K562 (cell line): ENCODE results near the gene AMOTL1. TPM values are rescaled to one million over a fixed set of nuclear protein-coding genes. Genes with fewer than 3 reads are reported as not detected.

Source experiments
- CTCF ChIP-seq, 3 experiments: IDR thresholded peaks in 2 of 3; conservative IDR thresholded peaks in 1 of 3; 2 replicates each; pipeline ENCODE4 v1.5.1; 2011 to 2012; ENCODE audit warnings: low read length in 3 of 3, mild to moderate bottlenecking in 3 of 3, control low read depth in 2 of 3, improper control_type of control experiment in 1 of 3, inconsistent platforms in 1 of 3, low read depth in 1 of 3, mixed read lengths in 1 of 3, moderate library complexity in 1 of 3; ENCODE audit not compliant: insufficient read depth in 2 of 3
- ETV6 ChIP-seq, 3 experiments: fragments of 150-350 bp in 1 of 3; sonication (generic) in 1 of 3; formaldehyde crosslinking in 1 of 3; IDR thresholded peaks; 2 replicates each; pipeline versions ENCODE4 v1.6.1 to v1.8.0; 2014 to 2022; ENCODE audit warnings: borderline replicate concordance in 2 of 3, low read depth in 2 of 3, antibody characterized with exemption in 1 of 3, low read length in 1 of 3, mild to moderate bottlenecking in 1 of 3, missing genetic modification reagents in 1 of 3
- FOXJ2 ChIP-seq: fragments of 200-800 bp; sonication (Bioruptor generic); IDR thresholded peaks from 2 replicates; pipeline ENCODE4 v1.6.1; 2016; ENCODE audit warnings: missing genetic modification characterization, missing compliant biosample characterization
- FOXP1 ChIP-seq: sonication (generic); formaldehyde crosslinking; IDR thresholded peaks from 2 replicates; pipeline ENCODE4 v1.8.0; 2022; ENCODE audit warnings: mild to moderate bottlenecking, missing genetic modification reagents
- GABPB2 ChIP-seq: fragments of 250-450 bp; sonication (Bioruptor Pico); conservative IDR thresholded peaks from 2 replicates; pipeline ENCODE4 v1.5.1; 2021; ENCODE audit warnings: mild to moderate bottlenecking
- MTA1 ChIP-seq: fragments of 450-650 bp; IDR thresholded peaks from 2 replicates; pipeline ENCODE4 v1.6.1; 2017; ENCODE audit warnings: borderline replicate concordance
- NR2C2 ChIP-seq, 2 experiments: fragments of 200-800 bp in 1 of 2; sonication (Bioruptor generic) in 1 of 2; sonication (generic) in 1 of 2; formaldehyde crosslinking in 1 of 2; IDR thresholded peaks; 2 replicates each; pipeline versions ENCODE4 v1.6.1 to v1.8.0; 2016 to 2022; ENCODE audit warnings: mild to moderate bottlenecking in 1 of 2, missing compliant biosample characterization in 1 of 2, missing genetic modification characterization in 1 of 2, missing genetic modification reagents in 1 of 2
- PRDM10 ChIP-seq: fragments of 450-650 bp; IDR thresholded peaks from 2 replicates; pipeline ENCODE4 v1.6.1; 2018; ENCODE audit not compliant: partially characterized antibody
- RBFOX2 ChIP-seq: fragments of 200-400 bp; formaldehyde crosslinking; IDR thresholded peaks from 2 replicates; pipeline ENCODE4 v1.6.1; 2017; ENCODE audit warnings: low read depth, mild to moderate bottlenecking, low read length, moderate library complexity
- TAF1 ChIP-seq: IDR thresholded peaks from 2 replicates; pipeline ENCODE4 v1.6.1; 2011; ENCODE audit warnings: mild to moderate bottlenecking, low read length, moderate library complexity; ENCODE audit not compliant: insufficient read depth, control insufficient read depth, severe bottlenecking; ENCODE audit errors: extremely low read depth
- TAL1 ChIP-seq: fragments of 450-650 bp; IDR thresholded peaks from 2 replicates; pipeline ENCODE4 v1.6.1; 2016; ENCODE audit warnings: mild to moderate bottlenecking
- TEAD1 ChIP-seq, 2 experiments: fragments of 450-650 bp in 1 of 2; sonication (generic) in 1 of 2; formaldehyde crosslinking; IDR thresholded peaks; 2 replicates each; pipeline versions ENCODE4 v1.4.0 to v1.8.0; 2020 to 2022; ENCODE audit warnings: mild to moderate bottlenecking in 2 of 2, missing genetic modification reagents in 1 of 2
- TFAP4 ChIP-seq: sonication (generic); formaldehyde crosslinking; IDR thresholded peaks from 2 replicates; pipeline ENCODE4 v1.8.0; 2022; ENCODE audit warnings: missing genetic modification reagents, mild to moderate bottlenecking, moderate library complexity, borderline replicate concordance
- ZBTB8A ChIP-seq: fragments of 450-650 bp; IDR thresholded peaks from 2 replicates; pipeline ENCODE4 v1.6.1; 2018; ENCODE audit warnings: mild to moderate bottlenecking, moderate library complexity; ENCODE audit not compliant: partially characterized antibody
- ZFX ChIP-seq: sonication (generic); formaldehyde crosslinking; IDR thresholded peaks from 2 replicates; pipeline ENCODE4 v1.8.0; 2022; ENCODE audit warnings: mild to moderate bottlenecking, missing genetic modification reagents, moderate library complexity
- ZNF347 ChIP-seq: fragments of 450-650 bp; formaldehyde crosslinking; IDR thresholded peaks from 2 replicates; pipeline ENCODE4 v1.4.0; 2020; ENCODE audit warnings: low read depth, mild to moderate bottlenecking, moderate library complexity
- polyA plus RNA-seq, 8 experiments: library from polyadenylated mRNA; depleted of rRNA in 4 of 8; stranded (reverse) in 5 of 8; unstranded in 3 of 8; fragments of >200 nt; fragmentation: Nextera tagmentation in 2 of 8; fragmentation: Illumina TruSeq in 1 of 8; extraction: Ambion mirVana in 2 of 8; extraction: Trizol in 1 of 8; gene quantifications; 2 replicates each; pipeline versions ENCODE4 v1.2.1 to v1.2.3, GENCODE V29; 2011 to 2014; ENCODE audit warnings: inconsistent platforms in 1 of 8, missing spikeins in 1 of 8
- total RNA-seq, 7 experiments: library from RNA; depleted of rRNA in 6 of 7; stranded (reverse); fragments of >200 nt in 6 of 7; fragmentation: Illumina TruSeq in 2 of 7; extraction: Trizol in 2 of 7; gene quantifications; 2 replicates each; pipeline versions ENCODE4 v1.2.1 to v1.2.3, GENCODE V29; 2011 to 2021; ENCODE audit warnings: low replicate concordance in 1 of 7

AMOTL1 gene
- total and polyA plus RNA-seq, 9 of the 15 experiments (the other 6 are each of a cell fraction or from before 2014, with no cell fraction given), result 4.0 to 35.4 (median 14.0) TPM

- TF ChIP-seq CTCF (IDR thresholded peaks at IDR 0.05 in 2 of 3, conservative IDR thresholded peaks at IDR 0.05 in 1 of 3; ENCODE audit: insufficient read depth in 2 of 3, low read depth in 1 of 3, low read length in 3 of 3) (peak in 2 of 3 experiments; percentile 23 to 32; a peak in 3 of 6 replicates), TEAD1 (CRISPR knock-in tag; IDR thresholded peaks at IDR 0.05) (peak in 1 of 2 experiments; percentile 22; a peak in 1 of 4 replicates), ZNF347 (CRISPR knock-in tag) (no peak), RBFOX2 (peak; percentile 87), TAL1 (peak; percentile 29), ZFX (CRISPR knock-in tag) (peak; percentile 35), TAF1 (peak; percentile 49), ETV6 (IDR thresholded peaks at IDR 0.05; ENCODE audit: borderline replicate concordance in 1 of 2, low read depth in 2 of 2, low read length in 1 of 2) (peak in 1 of 2 experiments; percentile 38; a peak in 1 of 4 replicates), ETV6 (CRISPR knock-in tag; IDR thresholded peaks at IDR 0.05; ENCODE audit: borderline replicate concordance) (no peak), FOXP1 (CRISPR knock-in tag) (peak; percentile 80; the same call in 1 of the 2 replicates), FOXJ2 (peak; percentile 60; the same call in 1 of the 2 replicates), MTA1 (peak; percentile 53; the same call in 1 of the 2 replicates), GABPB2 (no peak), ZBTB8A (no peak), PRDM10 (peak; percentile 77), TFAP4 (CRISPR knock-in tag) (peak; percentile 8; the same call in 1 of the 2 replicates), NR2C2 (CRISPR knock-in tag; IDR thresholded peaks at IDR 0.05) (no peak), NR2C2 (tag; IDR thresholded peaks at IDR 0.05) (peak; percentile 53; the same call in 1 of the 2 replicates)
Observed at GRCh38 chr11:94767701-94768601, at the start of gene AMOTL1 (continued).
